CD4-positive, alpha-beta T cell treated with Interleukin-21 for 1 hour (primary cell): ENCODE data around the gene ANKFN1.

Source experiments
- DNase-seq: peaks from one replicate; pipeline ENCODE4 v3.0.0-alpha.2; 2020

ANKFN1 gene

DNA sequence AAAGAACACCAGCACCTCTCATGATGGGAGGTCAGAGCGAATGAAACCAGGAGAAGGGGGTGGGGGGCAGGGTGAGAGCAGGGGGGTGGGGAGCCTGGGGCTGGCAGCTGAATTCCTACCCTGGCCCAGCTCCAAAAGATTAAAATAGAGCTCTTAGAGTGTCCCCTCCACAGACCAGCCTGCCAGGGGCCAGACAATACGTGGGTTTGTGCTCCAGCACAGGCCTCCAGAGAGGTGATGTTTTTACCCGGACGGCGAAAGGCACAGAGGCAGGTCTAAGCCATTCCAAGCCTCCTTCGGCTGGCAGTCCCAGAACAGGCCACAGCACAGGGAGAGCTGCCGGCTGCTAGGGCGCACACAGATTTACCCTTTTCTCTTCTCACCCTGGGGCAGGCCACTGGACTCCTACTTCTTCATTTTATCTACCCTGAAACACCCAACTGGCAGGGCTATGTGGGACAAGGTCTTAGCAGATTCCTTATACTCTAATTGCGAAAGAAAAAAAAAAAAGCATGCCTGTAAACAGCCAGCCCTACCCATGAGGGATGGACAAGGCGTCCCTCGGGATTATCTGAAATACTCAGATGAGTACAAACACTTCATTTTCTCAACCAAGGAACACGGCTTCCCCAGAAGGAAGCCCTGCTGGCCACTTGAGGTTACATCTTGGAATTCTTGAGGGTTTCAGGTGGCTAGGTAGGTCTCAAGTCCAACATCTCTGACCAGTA, 368.3 kb downstream of the ANKFN1 start:
- DNase-seq, result no peak

GRCh38 chr17:56523042-56523441, 369.8 kb downstream of the ANKFN1 start:
- DNase-seq, result no peak

DNA sequence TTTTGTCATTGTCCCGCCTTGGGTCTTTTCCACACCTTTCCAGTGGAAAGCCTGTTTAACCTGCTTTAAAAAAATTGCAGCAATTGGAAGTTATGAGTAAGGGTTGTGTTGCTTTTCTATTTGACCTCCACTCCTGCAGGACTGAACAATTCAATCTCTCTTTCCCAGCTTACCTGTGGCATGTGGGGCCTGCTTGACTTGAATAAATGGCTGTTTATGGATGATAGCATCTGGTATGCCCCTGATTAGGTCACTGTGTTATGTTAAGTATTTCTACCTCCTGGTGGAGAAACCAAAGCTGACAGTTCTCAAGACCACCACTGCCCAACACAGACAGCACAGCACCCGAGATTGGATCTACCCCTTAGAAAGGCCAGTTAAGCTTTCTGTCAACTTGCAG, 375.4 kb downstream of the ANKFN1 start:
- no peak for DNase-seq

DNA sequence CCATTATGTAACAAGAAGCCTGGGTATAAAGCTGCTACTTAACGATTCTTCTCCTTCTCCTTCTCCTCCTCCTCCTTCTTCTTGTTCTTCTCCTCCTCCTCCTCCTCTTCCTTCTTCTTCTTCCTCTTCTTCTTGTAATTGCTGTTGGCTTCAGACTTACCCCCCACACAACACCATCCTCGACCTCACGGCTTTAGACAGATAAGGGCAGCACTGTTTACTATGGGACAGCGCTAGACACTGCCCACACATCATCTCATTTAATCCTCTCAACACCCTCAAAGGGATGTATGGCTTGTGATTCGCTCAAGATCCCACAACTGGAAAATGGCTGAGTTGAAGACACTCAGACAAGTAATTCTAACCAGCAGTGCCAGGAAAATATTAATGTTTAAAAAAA, 379.7 kb downstream of the ANKFN1 start:
- no peak for DNase-seq

GRCh38 chr17:56536766-56537165, 383.5 kb downstream of the ANKFN1 start:
- no peak for DNase-seq

GRCh38 chr17:56540836-56541235, 387.6 kb downstream of the ANKFN1 start:
- no peak for DNase-seq

- DNase-seq, result no peak
These were observed 390.0 kb downstream of the ANKFN1 start for GRCh38 chr17:56543280-56543679.

DNA sequence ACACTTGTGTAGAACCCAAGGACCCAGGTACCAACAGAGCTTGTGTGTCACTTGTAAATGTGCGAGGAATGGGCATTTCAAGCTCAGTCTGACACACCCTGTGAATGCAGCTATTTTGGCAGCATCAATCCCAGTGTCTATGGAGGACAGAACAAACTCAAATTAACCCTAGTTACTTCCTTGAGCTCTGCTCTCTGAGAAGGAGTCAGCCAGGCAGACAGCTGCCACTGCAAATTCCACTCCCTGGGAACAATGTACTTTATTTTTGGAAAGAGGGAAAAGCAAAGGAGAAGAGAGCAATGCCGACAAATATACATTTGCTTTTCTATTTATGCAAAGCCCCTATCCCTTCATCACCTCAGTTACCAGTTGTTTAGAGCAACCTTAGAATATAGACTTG, 391.8 kb downstream of the ANKFN1 start:
- DNase-seq, result no peak

- no peak for DNase-seq
These were observed 392.7 kb downstream of the ANKFN1 start for GRCh38 chr17:56545930-56546329.

DNA sequence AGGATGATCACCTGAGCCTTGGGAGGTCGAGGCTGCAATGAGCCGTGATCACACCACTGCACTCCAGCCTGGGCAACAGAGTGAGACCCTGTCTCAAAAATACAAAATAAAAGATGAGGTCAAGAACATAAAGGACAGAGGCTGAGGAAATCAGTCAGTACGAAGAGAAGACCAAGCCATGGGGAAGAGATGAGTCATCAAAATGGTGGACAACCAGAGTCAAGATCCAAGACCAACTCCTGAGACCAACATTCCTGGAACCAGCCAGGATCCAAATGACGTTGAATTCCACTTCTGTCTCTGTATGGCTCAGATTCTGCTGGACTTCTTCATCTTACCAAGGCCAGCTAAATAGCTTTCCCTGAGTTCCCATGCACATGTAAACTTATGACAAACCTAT, 395.4 kb downstream of the ANKFN1 start:
- no peak for DNase-seq

DNA sequence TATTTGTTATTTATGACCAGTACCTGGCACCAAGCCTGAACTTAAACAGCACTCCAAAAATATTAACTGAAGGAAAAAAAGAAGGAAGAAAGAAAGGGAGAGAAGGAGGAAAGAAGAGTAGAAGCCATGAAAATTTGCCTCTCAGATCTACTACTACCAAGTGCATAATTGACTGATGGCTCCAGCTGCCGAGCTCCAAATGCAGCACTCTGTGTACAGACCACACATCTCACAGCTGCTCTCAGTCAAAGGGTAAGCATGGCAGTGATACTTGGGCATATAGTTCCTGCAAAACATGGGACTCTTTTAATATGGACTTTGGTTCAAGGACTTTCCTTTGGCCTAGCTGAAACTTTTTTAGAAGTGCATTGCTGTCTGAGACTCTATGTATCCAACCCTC, 396.2 kb downstream of the ANKFN1 start:
- no peak for DNase-seq

DNA sequence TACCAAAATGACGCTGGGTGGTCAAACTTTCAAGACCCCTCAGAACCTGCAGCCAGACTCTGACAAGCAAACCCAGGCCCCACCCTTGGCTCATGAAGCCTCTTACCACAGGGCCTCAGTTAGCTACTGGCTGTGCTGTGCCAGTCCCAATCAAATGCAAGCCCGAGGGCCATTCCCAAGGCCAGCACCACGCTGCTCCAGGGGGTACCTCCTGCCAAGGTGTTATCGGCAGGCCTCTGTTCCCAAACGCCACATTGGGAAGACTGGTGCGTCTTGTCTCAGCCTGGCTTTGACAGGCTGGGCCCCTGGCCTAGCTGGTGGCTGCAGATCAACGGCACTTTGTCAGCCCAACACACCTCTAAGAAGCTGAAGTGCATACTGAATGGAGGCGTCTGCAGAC, 404.4 kb downstream of the ANKFN1 start:
- no peak for DNase-seq

GRCh38 chr17:56558088-56558487, 404.8 kb downstream of the ANKFN1 start:
- no peak for DNase-seq
